Loucy (cell line): ENCODE measurements around the gene PPP4R3A.

Source experiments
- H2AFZ ChIP-seq: fragments of 200-600 bp; sonication (generic); 2 replicates; pipeline ENCODE4 v1.6.0; 2016; ENCODE audit warnings: antibody characterized with exemption, mild to moderate bottlenecking, low read length, moderate library complexity
- H3F3A ChIP-seq: fragments of 200-600 bp; 2 replicates; pipeline ENCODE4 v1.6.0; 2016; ENCODE audit warnings: antibody characterized with exemption, low read depth, mild to moderate bottlenecking
- H3K27me3 ChIP-seq: fragments of 200-600 bp; sonication (generic); 2 replicates; pipeline ENCODE4 v1.6.1; 2014; ENCODE audit warnings: low read length, mild to moderate bottlenecking; ENCODE audit not compliant: insufficient read depth, poor library complexity, severe bottlenecking
- H3K36me3 ChIP-seq: fragments of 200-600 bp; sonication (generic); 2 replicates; pipeline ENCODE4 v1.6.1; 2016; ENCODE audit warnings: low read length; ENCODE audit not compliant: insufficient read depth
- H3K4me1 ChIP-seq: fragments of 200-600 bp; sonication (generic); 2 replicates; pipeline ENCODE4 v1.5.1; 2014; ENCODE audit warnings: low read length, mild to moderate bottlenecking; ENCODE audit not compliant: insufficient read depth, poor library complexity, severe bottlenecking
- H3K4me2 ChIP-seq: fragments of 200-600 bp; sonication (generic); 2 replicates; pipeline ENCODE4 v1.6.0; 2014; ENCODE audit warnings: antibody characterized with exemption, low read length, low read depth, mild to moderate bottlenecking; ENCODE audit not compliant: poor library complexity, severe bottlenecking
- H3K4me3 ChIP-seq: fragments of 200-600 bp; sonication (generic); 2 replicates; pipeline ENCODE4 v1.5.1; 2014; ENCODE audit warnings: low read length, mild to moderate bottlenecking, mixed read lengths; ENCODE audit not compliant: poor library complexity, severe bottlenecking
- H3K79me2 ChIP-seq: fragments of 200-600 bp; sonication (generic); 2 replicates; pipeline ENCODE4 v1.6.1; 2014; ENCODE audit warnings: low read length; ENCODE audit not compliant: insufficient read depth
- H3K9ac ChIP-seq: fragments of 200-600 bp; sonication (generic); 2 replicates; pipeline ENCODE4 v1.6.0; 2014; ENCODE audit warnings: mild to moderate bottlenecking, low read depth, low read length, moderate library complexity; ENCODE audit not compliant: poor library complexity, severe bottlenecking
- H3K9me2 ChIP-seq: fragments of 200-600 bp; sonication (generic); replicated peaks from 2 replicates; pipeline ENCODE4 v1.6.1; 2016; ENCODE audit warnings: low read depth, low read length, mixed read lengths
- H3K9me3 ChIP-seq: fragments of 200-600 bp; sonication (generic); 2 replicates; pipeline ENCODE4 v1.6.1; 2014; ENCODE audit warnings: mild to moderate bottlenecking, antibody characterized with exemption, low read length, low read depth; ENCODE audit not compliant: insufficient read depth
- H4K20me1 ChIP-seq: fragments of 200-600 bp; sonication (generic); 2 replicates; pipeline ENCODE4 v1.6.0; 2014; ENCODE audit warnings: antibody characterized with exemption, low read length, mild to moderate bottlenecking; ENCODE audit not compliant: insufficient read depth, poor library complexity, severe bottlenecking
- CTCF ChIP-seq: fragments of 200-600 bp; sonication (generic); conservative IDR thresholded peaks from 2 replicates; pipeline ENCODE4 v1.5.1; 2014; ENCODE audit warnings: mild to moderate bottlenecking, antibody characterized with exemption, low read length
- EZH2phosphoT487 ChIP-seq: fragments of 200-600 bp; IDR thresholded peaks from 2 replicates; pipeline ENCODE4 v1.6.1; 2018; ENCODE audit warnings: antibody characterized with exemption, mild to moderate bottlenecking, moderate library complexity, borderline replicate concordance

PPP4R3A gene

GRCh38 chr14:91484186-91484585, 25.9 kb downstream of the PPP4R3A start:
- H3K36me3 ChIP-seq = peaks cover 96% of the 10 kb centered on the region
- H3K79me2 ChIP-seq = peaks cover 97% of the 10 kb centered on the region

GRCh38 chr14:91482263-91483013, 27.7 kb downstream of the PPP4R3A start:
- no peaks in the 10 kb centered on the region for H3F3A ChIP-seq
- no peaks in the 10 kb centered on the region for H3K9me2 ChIP-seq
- no peak overlapping the region for H2AFZ ChIP-seq
- H3K27me3 ChIP-seq = no peaks in the 10 kb centered on the region
- peaks cover 97% of the 10 kb centered on the region for H3K79me2 ChIP-seq
- no peaks in the 10 kb centered on the region for H3K9me3 ChIP-seq
- no peak overlapping the region for H3K4me3 ChIP-seq
- no peak overlapping the region for H3K9ac ChIP-seq
- H3K4me1 ChIP-seq = no peaks in the 10 kb centered on the region
- peaks cover 96% of the 10 kb centered on the region for H3K36me3 ChIP-seq
- H4K20me1 ChIP-seq = peaks cover 94% of the 10 kb centered on the region
- no peak overlapping the region for H3K4me2 ChIP-seq
- TF ChIP-seq EZH2phosphoT487 = no peak
- no peak for TF ChIP-seq CTCF

More at GRCh38 chr14:91484186-91484585, 25.9 kb downstream of the PPP4R3A start:
- no peaks in the 10 kb centered on the region for H3K9me3 ChIP-seq
- H3K4me1 ChIP-seq = no peaks in the 10 kb centered on the region
- H2AFZ ChIP-seq = no peak overlapping the region
- H3K9ac ChIP-seq = no peak overlapping the region
- H3F3A ChIP-seq = no peaks in the 10 kb centered on the region
- H3K27me3 ChIP-seq = no peaks in the 10 kb centered on the region
- peaks cover 93% of the 10 kb centered on the region for H4K20me1 ChIP-seq
- H3K4me2 ChIP-seq = no peak overlapping the region
- no peak overlapping the region for H3K4me3 ChIP-seq
- no peaks in the 10 kb centered on the region for H3K9me2 ChIP-seq
- TF ChIP-seq CTCF (peak; percentile 49), EZH2phosphoT487 (no peak)

GRCh38 chr14:91477388-91477787, 32.7 kb downstream of the PPP4R3A start:
- Histone ChIP-seq H3K4me3 (no peak overlapping the region), H4K20me1 (peaks cover 68% of the 10 kb centered on the region), H3K27me3 (no peaks in the 10 kb centered on the region), H3K9me3 (no peaks in the 10 kb centered on the region), H3K4me2 (no peak overlapping the region), H3K36me3 (peaks cover 98% of the 10 kb centered on the region), H3K79me2 (peaks cover 60% of the 10 kb centered on the region), H2AFZ (no peak overlapping the region), H3F3A (no peaks in the 10 kb centered on the region), H3K4me1 (no peaks in the 10 kb centered on the region), H3K9ac (no peak overlapping the region), H3K9me2 (no peaks in the 10 kb centered on the region)
- no peak for TF ChIP-seq EZH2phosphoT487
- TF ChIP-seq CTCF = no peak
